Brain microvascular endothelial cell (primary cell): ENCODE results near the gene ABT1.
A peak's percentile ranks its signal among the peaks of the same experiment; 100 is the strongest.

Experiments
- DNase-seq: peaks from one replicate; pipeline ENCODE4 v3.0.0-alpha.2; 2020
- H3K27ac ChIP-seq: fragments of 250-450 bp; sonication (Bioruptor Pico); 2 replicates; pipeline ENCODE4 v1.5.1; 2020; ENCODE audit warnings: mild to moderate bottlenecking, moderate library complexity
- H3K27me3 ChIP-seq: fragments of 250-450 bp; sonication (Bioruptor Pico); replicated peaks from 2 replicates; pipeline ENCODE4 v1.5.1; 2020; ENCODE audit warnings: mild to moderate bottlenecking
- H3K36me3 ChIP-seq: fragments of 250-450 bp; sonication (Bioruptor Pico); replicated peaks from 2 replicates; pipeline ENCODE4 v1.5.1; 2020; ENCODE audit warnings: mild to moderate bottlenecking
- H3K4me3 ChIP-seq: 2 replicates; pipeline ENCODE4 v1.5.1; 2011; ENCODE audit warnings: low read depth, mild to moderate bottlenecking, control low read depth, low read length, moderate library complexity
- CTCF ChIP-seq: IDR thresholded peaks from 2 replicates; pipeline ENCODE4 v1.5.1; 2011; ENCODE audit warnings: low read depth, mild to moderate bottlenecking, moderate library complexity, low read length, control low read depth, inconsistent platforms; ENCODE audit errors: missing control alignments
- in situ Hi-C: cut with HindIII; loops from 2 replicates; pipeline ENCODE4 v1.10.0; 2017; ENCODE audit warnings: low sequenced_read_pairs, low pct_ligation_motif_present

The ABT1 gene

GRCh38 chr6:26593278-26594130 is 3.2 kb upstream of the ABT1 start:
- no peak overlapping the region for H3K27ac ChIP-seq
- in situ Hi-C loops = no loop called here
- H3K27me3 ChIP-seq = peaks cover 2% of the 10 kb centered on the region
- TF ChIP-seq CTCF = no peak
- no peak for DNase-seq
- H3K36me3 ChIP-seq = peaks cover 4% of the 10 kb centered on the region
- H3K4me3 ChIP-seq = peak overlapping the region; percentile 42

- H3K27me3 ChIP-seq = peaks cover 2% of the 10 kb centered on the region
- H3K36me3 ChIP-seq = peaks cover 8% of the 10 kb centered on the region
- no peak for TF ChIP-seq CTCF
- no peak for DNase-seq
- in situ Hi-C loops = no loop called here
- H3K4me3 ChIP-seq = peak overlapping the region; percentile 42
- no peak overlapping the region for H3K27ac ChIP-seq
These were observed 2.6 kb upstream of the ABT1 start for GRCh38 chr6:26594131-26594498.

GRCh38 chr6:26594730-26595632 is 1.8 kb upstream of the ABT1 start:
- H3K27ac ChIP-seq = no peak overlapping the region
- no peak for TF ChIP-seq CTCF
- DNase-seq = peak; percentile 83
- peaks cover 11% of the 10 kb centered on the region for H3K36me3 ChIP-seq
- H3K4me3 ChIP-seq = peak overlapping the region; percentile 100
- H3K27me3 ChIP-seq = peaks cover 2% of the 10 kb centered on the region
- in situ Hi-C loops = no loop called here

GRCh38 chr6:26595669-26596269 is 984 bp upstream of the ABT1 start:
- in situ Hi-C loops = no loop called here
- peaks cover 11% of the 10 kb centered on the region for H3K36me3 ChIP-seq
- H3K27me3 ChIP-seq = peaks cover 2% of the 10 kb centered on the region
- H3K4me3 ChIP-seq = peak overlapping the region; percentile 100
- peak; percentile 86 for DNase-seq
- TF ChIP-seq CTCF = peak; percentile 96
- no peak overlapping the region for H3K27ac ChIP-seq

GRCh38 chr6:26597389-26597766 is 625 bp downstream of the ABT1 start:
- Histone ChIP-seq H3K27me3 (no peaks in the 10 kb centered on the region), H3K4me3 (peak overlapping the region; percentile 100), H3K27ac (peak overlapping the region; percentile 83), H3K36me3 (peaks cover 11% of the 10 kb centered on the region)
- DNase-seq = no peak
- in situ Hi-C loops = no loop called here
- TF ChIP-seq CTCF = no peak
